Smooth muscle cell (in vitro differentiated cells): ENCODE results near the gene ZFYVE28. TPM values are rescaled to one million over a fixed set of nuclear protein-coding genes. Genes with fewer than 3 reads are reported as not detected.

Experiments used
- DNase-seq: peaks from one replicate; lab custom pipeline; 2025; ENCODE audit not compliant: unreplicated experiment; lab: John Stamatoyannopoulos, UW
- H2AFZ ChIP-seq: fragments of 200-600 bp; sonication (generic); 2 replicates; pipeline ENCODE4 v1.6.0; 2016; ENCODE audit warnings: antibody characterized with exemption, low read depth, mild to moderate bottlenecking
- H3F3A ChIP-seq: fragments of 200-600 bp; sonication (generic); 2 replicates; pipeline ENCODE4 v1.6.0; 2017; ENCODE audit warnings: antibody characterized with exemption, low read depth
- H3K27ac ChIP-seq: fragments of 200-600 bp; sonication (generic); 2 replicates; pipeline ENCODE4 v1.5.1; 2016; ENCODE audit warnings: low read depth, mild to moderate bottlenecking
- H3K27me3 ChIP-seq: fragments of 200-600 bp; sonication (generic); 2 replicates; pipeline ENCODE4 v1.6.1; 2016; ENCODE audit warnings: low read depth, mild to moderate bottlenecking
- H3K36me3 ChIP-seq: fragments of 200-600 bp; sonication (generic); 2 replicates; pipeline ENCODE4 v1.5.1; 2016; ENCODE audit warnings: low read depth
- H3K4me1 ChIP-seq: fragments of 200-600 bp; sonication (generic); 2 replicates; pipeline ENCODE4 v1.5.1; 2016; ENCODE audit warnings: low read depth
- H3K4me2 ChIP-seq: fragments of 200-600 bp; sonication (generic); 2 replicates; pipeline ENCODE4 v1.6.0; 2016; ENCODE audit warnings: mild to moderate bottlenecking
- H3K4me3 ChIP-seq: fragments of 200-600 bp; sonication (generic); 2 replicates; pipeline ENCODE4 v1.5.1; 2016; ENCODE audit warnings: mild to moderate bottlenecking
- H3K79me2 ChIP-seq: fragments of 200-600 bp; sonication (generic); 2 replicates; pipeline ENCODE4 v1.6.0; 2016; ENCODE audit warnings: low read depth, mild to moderate bottlenecking
- H3K9ac ChIP-seq: fragments of 200-600 bp; sonication (generic); 2 replicates; pipeline ENCODE4 v1.6.0; 2016; ENCODE audit warnings: low read depth
- H3K9me3 ChIP-seq: fragments of 200-600 bp; sonication (generic); replicated peaks from 2 replicates; pipeline ENCODE4 v1.5.1; 2016; ENCODE audit warnings: low read depth
- H4K20me1 ChIP-seq: fragments of 200-600 bp; sonication (generic); 2 replicates; pipeline ENCODE4 v1.6.0; 2016; ENCODE audit warnings: low read depth
- WGBS: methylation state at CpG from one replicate; pipeline ENCODE4 v1.1.7; 2016; ENCODE audit warnings: low lambda C conversion rate; 5-methylcytosine and 5-hydroxymethylcytosine counted together
- polyA plus RNA-seq: library from polyadenylated mRNA; unstranded; fragments of >200 nt; fragmentation: Nextera tagmentation; extraction: Ambion mirVana; gene quantifications from 2 replicates; pipeline ENCODE4 v1.2.1, GENCODE V29; 2016
- total RNA-seq: library from RNA; depleted of rRNA; stranded (reverse); fragments of >200 nt; gene quantifications from 2 replicates; pipeline ENCODE4 v1.2.3, GENCODE V29; 2014
- TF ChIP-seq, protein P1 (sequence below): fragments of 200-600 bp; sonication (generic); IDR thresholded peaks from 2 replicates; pipeline ENCODE4 v1.5.1; 2017; ENCODE audit warnings: borderline replicate concordance, mild to moderate bottlenecking, antibody characterized with exemption; ENCODE audit not compliant: insufficient read depth, poor library complexity, severe bottlenecking

The ZFYVE28 gene
- total and polyA plus RNA-seq, 2 experiments from 2014 or later: 0.22 TPM; not detected in 1

DNA sequence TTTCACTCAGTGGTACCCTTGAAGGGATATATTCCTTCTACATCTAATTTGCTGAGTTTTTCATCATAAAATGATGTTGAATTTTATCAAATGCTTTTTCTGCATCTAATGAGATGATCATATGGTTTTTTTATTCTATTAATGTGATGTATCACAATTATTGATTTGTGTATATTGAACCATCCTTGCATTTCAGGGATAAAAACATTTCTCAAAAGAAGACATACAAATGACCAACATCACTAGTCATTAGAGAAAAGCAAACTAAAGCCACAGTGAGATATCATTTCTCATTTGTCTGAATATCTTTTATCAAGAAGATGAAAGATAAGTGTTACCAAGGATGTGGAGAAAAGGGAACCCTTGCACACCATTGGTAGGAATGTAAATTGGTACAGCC, 90.9 kb downstream of the ZFYVE28 start:
- no peak overlapping the region for H3K27ac ChIP-seq
- H3K79me2 ChIP-seq: no peaks in the 10 kb centered on the region
- no peaks in the 10 kb centered on the region for H3F3A ChIP-seq
- H3K9ac ChIP-seq: no peak overlapping the region
- no peak overlapping the region for H2AFZ ChIP-seq
- no peak overlapping the region for H3K4me2 ChIP-seq
- H3K36me3 ChIP-seq: no peaks in the 10 kb centered on the region
- DNase-seq: no peak
- no peaks in the 10 kb centered on the region for H3K27me3 ChIP-seq
- no peaks in the 10 kb centered on the region for H3K4me1 ChIP-seq
- TF ChIP-seq, protein P1, sequence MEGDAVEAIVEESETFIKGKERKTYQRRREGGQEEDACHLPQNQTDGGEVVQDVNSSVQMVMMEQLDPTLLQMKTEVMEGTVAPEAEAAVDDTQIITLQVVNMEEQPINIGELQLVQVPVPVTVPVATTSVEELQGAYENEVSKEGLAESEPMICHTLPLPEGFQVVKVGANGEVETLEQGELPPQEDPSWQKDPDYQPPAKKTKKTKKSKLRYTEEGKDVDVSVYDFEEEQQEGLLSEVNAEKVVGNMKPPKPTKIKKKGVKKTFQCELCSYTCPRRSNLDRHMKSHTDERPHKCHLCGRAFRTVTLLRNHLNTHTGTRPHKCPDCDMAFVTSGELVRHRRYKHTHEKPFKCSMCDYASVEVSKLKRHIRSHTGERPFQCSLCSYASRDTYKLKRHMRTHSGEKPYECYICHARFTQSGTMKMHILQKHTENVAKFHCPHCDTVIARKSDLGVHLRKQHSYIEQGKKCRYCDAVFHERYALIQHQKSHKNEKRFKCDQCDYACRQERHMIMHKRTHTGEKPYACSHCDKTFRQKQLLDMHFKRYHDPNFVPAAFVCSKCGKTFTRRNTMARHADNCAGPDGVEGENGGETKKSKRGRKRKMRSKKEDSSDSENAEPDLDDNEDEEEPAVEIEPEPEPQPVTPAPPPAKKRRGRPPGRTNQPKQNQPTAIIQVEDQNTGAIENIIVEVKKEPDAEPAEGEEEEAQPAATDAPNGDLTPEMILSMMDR: no peak
- no peak overlapping the region for H3K4me3 ChIP-seq
- peaks cover 2% of the 10 kb centered on the region for H3K9me3 ChIP-seq
- H4K20me1 ChIP-seq: no peaks in the 10 kb centered on the region

DNA sequence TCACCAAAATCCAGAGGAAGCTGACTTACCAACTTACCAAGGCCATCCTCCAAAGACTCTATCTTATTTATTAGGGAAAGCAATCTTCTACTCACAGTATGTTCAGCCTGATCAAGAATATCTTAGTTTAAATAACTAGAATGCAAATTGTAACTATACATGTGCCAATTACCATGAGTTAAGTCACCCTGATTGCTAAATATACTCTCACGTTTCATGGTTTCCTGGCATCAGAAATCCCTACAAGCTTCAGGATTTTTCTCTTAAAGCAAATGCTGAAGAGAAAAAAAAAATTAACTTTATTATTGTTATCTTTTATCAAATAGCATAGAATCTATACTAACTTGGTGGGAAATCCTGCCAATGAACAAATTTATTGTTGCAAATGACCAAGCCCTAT, 93.6 kb downstream of the ZFYVE28 start:
- Histone ChIP-seq H3K79me2 (no peaks in the 10 kb centered on the region), H3K27ac (no peak overlapping the region), H3F3A (no peaks in the 10 kb centered on the region), H3K4me1 (no peaks in the 10 kb centered on the region), H3K4me2 (no peak overlapping the region), H4K20me1 (no peaks in the 10 kb centered on the region), H3K9me3 (peaks cover 2% of the 10 kb centered on the region), H3K4me3 (no peak overlapping the region), H3K9ac (no peak overlapping the region), H3K27me3 (no peaks in the 10 kb centered on the region), H3K36me3 (no peaks in the 10 kb centered on the region), H2AFZ (no peak overlapping the region)
- no peak for DNase-seq
- TF ChIP-seq, protein P1: no peak
- WGBS: 89% methylated on average over 1 of the region's 1 CpG

DNA sequence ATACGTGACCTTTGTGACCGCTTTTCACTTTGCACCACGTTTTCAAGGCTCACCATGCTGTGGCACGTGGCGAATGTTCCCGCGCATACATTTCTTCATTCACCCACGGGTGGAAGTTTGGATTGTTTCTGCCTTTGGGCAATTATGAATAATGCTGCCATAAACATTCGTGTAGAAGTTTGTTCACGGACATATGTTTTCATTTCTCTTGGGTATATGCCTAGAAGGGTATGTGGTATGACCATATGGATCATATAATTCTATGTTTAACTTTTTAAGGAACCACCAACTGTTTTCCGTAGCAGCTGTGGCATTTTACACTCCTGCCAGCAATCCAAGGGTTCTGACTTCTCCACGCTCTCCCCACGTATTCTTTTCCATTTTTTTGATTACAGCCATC, 95.6 kb downstream of the ZFYVE28 start:
- TF ChIP-seq, protein P1: no peak
- DNase-seq: no peak
- Histone ChIP-seq H3F3A (no peaks in the 10 kb centered on the region), H3K4me2 (no peak overlapping the region), H3K4me1 (no peaks in the 10 kb centered on the region), H3K27me3 (no peaks in the 10 kb centered on the region), H3K4me3 (no peak overlapping the region), H3K9ac (no peak overlapping the region), H4K20me1 (no peaks in the 10 kb centered on the region), H3K27ac (no peak overlapping the region), H2AFZ (no peak overlapping the region), H3K79me2 (no peaks in the 10 kb centered on the region), H3K36me3 (no peaks in the 10 kb centered on the region), H3K9me3 (peaks cover 2% of the 10 kb centered on the region)
- 92% methylated on average over 13 of the region's 13 CpGs for WGBS

DNA sequence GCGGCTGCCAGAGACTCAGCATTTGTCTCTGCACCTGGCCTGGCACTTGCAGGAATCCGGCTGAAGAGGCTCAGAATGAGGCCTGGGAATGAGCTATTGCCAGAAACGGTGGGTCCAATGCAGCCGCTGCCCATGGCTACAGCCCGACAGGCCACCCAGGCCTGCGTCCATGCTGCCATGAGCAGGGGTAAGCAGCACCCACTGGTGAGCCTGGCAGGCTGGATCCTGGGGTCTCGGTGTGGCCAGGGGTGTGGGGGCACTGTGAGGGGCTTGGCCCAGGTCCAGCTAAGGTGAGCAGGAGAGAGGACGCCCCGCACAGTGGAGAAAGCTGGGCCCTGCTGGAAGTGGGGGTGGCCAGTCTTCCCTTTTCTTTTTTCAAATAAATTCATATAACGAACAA, 96.2 kb downstream of the ZFYVE28 start:
- WGBS: 98% methylated on average over 10 of the region's 10 CpGs
- no peak overlapping the region for H2AFZ ChIP-seq
- H3K9ac ChIP-seq: no peak overlapping the region

More for the DNA sequence above, 96.2 kb downstream of the ZFYVE28 start:
- H3K79me2 ChIP-seq: no peaks in the 10 kb centered on the region
- H3K36me3 ChIP-seq: no peaks in the 10 kb centered on the region
- DNase-seq: no peak
- no peak overlapping the region for H3K4me2 ChIP-seq
- no peak overlapping the region for H3K27ac ChIP-seq
- no peak overlapping the region for H3K4me3 ChIP-seq
- H3K27me3 ChIP-seq: no peaks in the 10 kb centered on the region
- TF ChIP-seq, protein P1: no peak
- H3K9me3 ChIP-seq: peaks cover 2% of the 10 kb centered on the region
- no peaks in the 10 kb centered on the region for H3F3A ChIP-seq
- H4K20me1 ChIP-seq: no peaks in the 10 kb centered on the region
- H3K4me1 ChIP-seq: no peaks in the 10 kb centered on the region
